ENCODE results near the gene PRRG4.
"Not testable (repeated sequence)": the region's sequence is repeated elsewhere in the genome, so short reads cannot be mapped to it uniquely, and the experiment has no call there.

Gene PRRG4

DNA sequence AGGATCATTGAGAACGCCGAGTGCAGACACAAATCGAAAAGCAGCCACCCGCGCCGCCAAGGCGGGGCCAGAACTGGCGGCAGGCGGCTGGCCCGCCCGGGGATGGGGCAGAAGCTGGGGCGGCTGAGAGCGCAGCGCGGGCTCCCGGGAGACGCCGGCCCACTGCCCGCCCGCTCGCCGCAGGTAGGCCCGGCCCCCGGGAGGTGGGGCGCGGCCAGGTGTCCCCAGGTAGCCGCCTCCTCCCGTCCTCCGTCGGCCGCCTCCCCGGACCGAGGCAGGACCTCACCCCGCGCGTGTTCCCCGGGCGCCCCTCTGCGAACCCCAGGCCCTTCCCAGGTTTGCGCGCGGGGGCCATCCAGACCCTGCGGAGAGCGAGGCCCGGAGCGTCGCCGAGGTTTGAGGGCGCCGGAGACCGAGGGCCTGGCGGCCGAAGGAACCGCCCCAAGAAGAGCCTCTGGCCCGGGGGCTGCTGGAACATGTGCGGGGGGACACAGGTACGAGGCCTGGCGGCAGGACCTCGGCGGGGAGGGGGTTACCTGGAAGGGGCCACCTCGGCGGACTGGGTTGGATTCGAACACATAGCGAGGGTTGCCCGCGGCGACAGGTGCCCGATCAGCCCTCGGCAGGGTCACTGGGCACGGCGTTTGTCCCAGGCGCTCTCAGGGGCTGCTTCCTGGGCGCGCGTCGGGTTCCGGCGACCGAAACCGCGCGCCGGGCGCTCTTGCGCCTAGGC lies at the start of gene PRRG4:
Gene PRRG4 (plus strand): TSS at position 248 of the 733 bp plus-strand sequence. CDS start 603 bp downstream, outside the sequence.
- Mint-ChIP-seq H3K27me3 (ENCODE audit: low read depth, poor library complexity) (peaks cover 73% of the 10 kb centered on the region), H3K4me3 (peak within 1 kb of the TSS; percentile 82)

DNA sequence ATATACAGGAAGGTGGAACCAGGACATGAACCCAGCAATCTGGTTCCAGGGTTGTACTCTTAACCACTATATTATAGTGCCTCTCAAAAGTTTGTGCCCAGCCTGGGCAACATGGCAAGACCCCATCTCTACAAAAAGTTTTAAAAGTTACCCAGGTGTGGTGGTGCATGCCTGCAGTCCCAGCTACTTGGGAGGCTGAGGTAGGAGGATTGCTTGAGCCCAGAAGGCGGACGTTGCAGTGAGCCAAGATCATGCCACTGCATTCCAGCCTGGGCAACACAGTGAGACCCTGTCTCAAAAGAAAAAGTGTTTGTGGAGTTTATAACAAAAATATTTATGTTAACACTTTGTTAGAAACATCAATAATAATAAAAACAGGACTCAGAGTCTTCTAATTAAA lies 48.9 kb upstream of the PRRG4 start:
- not testable (repeated sequence) for H3K4me3 Mint-ChIP-seq; H3K36me3 Mint-ChIP-seq (ENCODE audit: low read depth); H3K27ac Mint-ChIP-seq; H3K9me3 Mint-ChIP-seq; H3K4me1 Mint-ChIP-seq; H3K27me3 Mint-ChIP-seq (ENCODE audit: low read depth, poor library complexity); DNase-seq

More for the DNA sequence above, at the start of gene PRRG4:
- peaks cover 6% of the 10 kb centered on the region for H3K4me1 Mint-ChIP-seq
- H3K27ac Mint-ChIP-seq: no peak within 1 kb of the TSS
- no peaks in the 10 kb centered on the region for H3K36me3 Mint-ChIP-seq (ENCODE audit: low read depth)
- peak; percentile 68 for DNase-seq
- H3K9me3 Mint-ChIP-seq: no peaks in the 10 kb centered on the region
- TF ChIP-seq, protein P1, sequence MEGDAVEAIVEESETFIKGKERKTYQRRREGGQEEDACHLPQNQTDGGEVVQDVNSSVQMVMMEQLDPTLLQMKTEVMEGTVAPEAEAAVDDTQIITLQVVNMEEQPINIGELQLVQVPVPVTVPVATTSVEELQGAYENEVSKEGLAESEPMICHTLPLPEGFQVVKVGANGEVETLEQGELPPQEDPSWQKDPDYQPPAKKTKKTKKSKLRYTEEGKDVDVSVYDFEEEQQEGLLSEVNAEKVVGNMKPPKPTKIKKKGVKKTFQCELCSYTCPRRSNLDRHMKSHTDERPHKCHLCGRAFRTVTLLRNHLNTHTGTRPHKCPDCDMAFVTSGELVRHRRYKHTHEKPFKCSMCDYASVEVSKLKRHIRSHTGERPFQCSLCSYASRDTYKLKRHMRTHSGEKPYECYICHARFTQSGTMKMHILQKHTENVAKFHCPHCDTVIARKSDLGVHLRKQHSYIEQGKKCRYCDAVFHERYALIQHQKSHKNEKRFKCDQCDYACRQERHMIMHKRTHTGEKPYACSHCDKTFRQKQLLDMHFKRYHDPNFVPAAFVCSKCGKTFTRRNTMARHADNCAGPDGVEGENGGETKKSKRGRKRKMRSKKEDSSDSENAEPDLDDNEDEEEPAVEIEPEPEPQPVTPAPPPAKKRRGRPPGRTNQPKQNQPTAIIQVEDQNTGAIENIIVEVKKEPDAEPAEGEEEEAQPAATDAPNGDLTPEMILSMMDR (IDR thresholded peaks at IDR 0.05): no peak

DNA sequence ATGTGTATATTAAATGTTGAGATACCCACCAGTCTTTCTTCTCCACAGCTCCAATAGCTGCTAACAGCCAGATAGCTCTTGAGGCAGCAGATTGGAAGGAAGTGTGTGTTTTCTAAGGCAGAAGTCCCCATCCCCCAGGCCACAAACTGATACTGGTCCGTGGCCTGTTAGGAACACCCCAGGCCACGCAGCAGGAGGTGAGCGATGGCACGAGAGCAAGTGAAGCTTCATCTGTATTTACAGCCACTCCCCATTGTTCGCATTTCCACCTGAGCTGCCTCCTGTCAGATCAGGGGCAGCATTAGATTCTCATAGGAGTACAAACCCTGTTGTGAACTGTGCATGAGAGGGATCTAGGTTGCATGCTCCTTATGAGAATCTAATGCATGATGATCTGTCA lies 48.0 kb upstream of the PRRG4 start:
- H3K36me3 Mint-ChIP-seq (ENCODE audit: low read depth): no peaks in the 10 kb centered on the region
- no peak overlapping the region for H3K4me3 Mint-ChIP-seq
- TF ChIP-seq, protein P1 (IDR thresholded peaks at IDR 0.05): no peak
- no peaks in the 10 kb centered on the region for H3K9me3 Mint-ChIP-seq
- H3K27me3 Mint-ChIP-seq (ENCODE audit: low read depth, poor library complexity): no peaks in the 10 kb centered on the region
- DNase-seq: no peak
- no peaks in the 10 kb centered on the region for H3K4me1 Mint-ChIP-seq
- no peak overlapping the region for H3K27ac Mint-ChIP-seq

DNA sequence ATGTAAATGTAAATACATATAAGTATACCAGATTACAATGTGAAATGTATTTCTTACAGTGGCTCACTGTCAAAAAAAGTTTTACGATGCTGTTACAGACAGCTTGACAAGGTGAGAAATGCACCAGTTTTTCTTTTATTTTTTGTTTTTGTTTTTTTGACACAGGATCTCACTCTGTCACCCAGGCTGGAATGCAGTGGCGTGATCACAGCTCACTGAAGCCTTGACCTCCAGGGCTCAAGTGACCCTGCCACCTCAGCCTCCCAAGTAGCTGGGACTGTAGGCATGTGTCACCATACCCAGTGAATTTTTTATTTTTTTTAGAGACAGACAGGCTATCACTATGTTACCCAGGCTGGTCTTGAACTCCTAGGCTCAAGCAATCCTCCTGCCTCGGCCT lies 44.5 kb upstream of the PRRG4 start:
- TF ChIP-seq, protein P1 (IDR thresholded peaks at IDR 0.05): no peak
- Mint-ChIP-seq H3K4me3 (no peak overlapping the region), H3K4me1 (no peaks in the 10 kb centered on the region), H3K9me3 (no peaks in the 10 kb centered on the region), H3K36me3 (ENCODE audit: low read depth) (no peaks in the 10 kb centered on the region), H3K27me3 (ENCODE audit: low read depth, poor library complexity) (peaks cover 15% of the 10 kb centered on the region), H3K27ac (no peak overlapping the region)
- DNase-seq: peak; percentile 37

DNA sequence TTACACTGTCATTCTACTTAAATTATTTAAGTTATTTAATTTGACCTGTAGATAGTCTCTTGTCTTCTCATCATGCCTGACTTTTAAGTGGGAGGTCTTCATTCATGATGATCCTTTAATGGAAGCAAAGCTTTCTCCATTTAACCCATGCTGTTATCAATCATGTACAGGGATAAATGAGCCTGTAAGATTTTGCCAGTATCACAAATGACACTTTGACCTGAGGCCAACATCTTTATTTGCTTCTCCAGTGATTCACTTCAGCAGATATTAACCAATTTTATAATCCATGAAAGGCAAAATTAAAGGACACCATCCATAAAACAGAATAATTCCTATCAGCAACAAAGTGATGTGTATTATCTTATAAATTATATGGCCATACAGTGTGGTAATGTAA lies 42.9 kb upstream of the PRRG4 start:
- Mint-ChIP-seq H3K4me3 (no peak overlapping the region), H3K27ac (no peak overlapping the region), H3K9me3 (no peaks in the 10 kb centered on the region), H3K27me3 (ENCODE audit: low read depth, poor library complexity) (peaks cover 15% of the 10 kb centered on the region), H3K36me3 (ENCODE audit: low read depth) (no peaks in the 10 kb centered on the region), H3K4me1 (no peaks in the 10 kb centered on the region)
- TF ChIP-seq, protein P1 (IDR thresholded peaks at IDR 0.05): no peak
- DNase-seq: no peak

DNA sequence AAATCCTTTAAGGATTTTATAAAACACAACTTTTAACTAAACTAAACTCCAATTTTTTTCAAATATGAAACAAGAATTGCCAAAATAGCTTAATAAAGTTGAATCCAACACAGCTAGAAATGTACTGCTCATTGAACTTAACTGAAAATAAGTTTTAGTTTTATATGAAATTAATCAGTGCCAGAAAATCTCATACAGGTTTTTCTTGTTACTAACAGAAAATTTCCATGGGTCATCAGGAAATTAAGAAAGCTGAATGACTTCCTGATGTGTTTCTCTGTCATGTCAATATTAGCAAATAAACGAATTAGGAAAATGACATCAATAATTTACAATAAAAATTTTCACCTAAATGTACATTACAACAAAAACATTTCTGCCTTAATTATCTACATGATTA lies 38.8 kb upstream of the PRRG4 start:
- Mint-ChIP-seq H3K9me3 (no peaks in the 10 kb centered on the region), H3K4me1 (peaks cover 7% of the 10 kb centered on the region), H3K36me3 (ENCODE audit: low read depth) (no peaks in the 10 kb centered on the region), H3K4me3 (no peak overlapping the region), H3K27me3 (ENCODE audit: low read depth, poor library complexity) (peaks cover 22% of the 10 kb centered on the region), H3K27ac (no peak overlapping the region)
- no peak for DNase-seq
- TF ChIP-seq, protein P1 (IDR thresholded peaks at IDR 0.05): no peak
